Endodermal cell (in vitro differentiated cells): ENCODE data around the gene SSBP4. TPM values are rescaled to one million over a fixed set of nuclear protein-coding genes. Genes with fewer than 3 reads are reported as not detected.

Source experiments
- DNase-seq: peaks from one replicate; pipeline ENCODE4 v3.0.0-alpha.2; 2017
- H3K27ac ChIP-seq: 2 replicates; pipeline ENCODE4 v1.5.1; 2013; ENCODE audit warnings: mild to moderate bottlenecking, low read depth, low read length, moderate library complexity
- H3K27me3 ChIP-seq: 2 replicates; pipeline ENCODE4 v1.6.1; 2013; ENCODE audit warnings: mild to moderate bottlenecking, low read length, moderate library complexity; ENCODE audit not compliant: insufficient read depth, control insufficient read depth, poor library complexity, severe bottlenecking
- H3K36me3 ChIP-seq: 2 replicates; pipeline ENCODE4 v1.7.0; 2013; ENCODE audit warnings: mild to moderate bottlenecking, low read length, moderate library complexity; ENCODE audit not compliant: control insufficient read depth, insufficient read depth
- H3K4me1 ChIP-seq: one replicate; pipeline ENCODE4 v1.7.0; 2013; ENCODE audit warnings: low read length; ENCODE audit not compliant: control insufficient read depth, insufficient read depth
- H3K4me3 ChIP-seq: 2 replicates; pipeline ENCODE4 v1.5.1; 2013; ENCODE audit warnings: mild to moderate bottlenecking, low read length, moderate library complexity
- H3K9ac ChIP-seq: 2 replicates; pipeline ENCODE4 v1.6.1; 2013; ENCODE audit warnings: mild to moderate bottlenecking, low read length, moderate library complexity; ENCODE audit not compliant: poor library complexity, severe bottlenecking; ENCODE audit errors: extremely low read depth
- H3K9me3 ChIP-seq: 2 replicates; pipeline ENCODE4 v1.6.1; 2013; ENCODE audit warnings: mild to moderate bottlenecking, low read length, moderate library complexity; ENCODE audit not compliant: control insufficient read depth
- H3K27ac Mint-ChIP-seq: 2 replicates; pipeline ENCODE4 v1.8.0; 2020; ENCODE audit warnings: mixed read lengths
- H3K27me3 Mint-ChIP-seq: 2 replicates; pipeline ENCODE4 v1.8.0; 2021; ENCODE audit warnings: mild to moderate bottlenecking, mixed read lengths; ENCODE audit not compliant: insufficient read depth
- H3K36me3 Mint-ChIP-seq: 2 replicates; pipeline ENCODE4 v1.8.0; 2020; ENCODE audit warnings: low read depth, mixed read lengths
- H3K4me1 Mint-ChIP-seq: 2 replicates; pipeline ENCODE4 v1.8.0; 2020; ENCODE audit warnings: mixed read lengths
- H3K4me3 Mint-ChIP-seq: 2 replicates; pipeline ENCODE4 v1.8.0; 2020; ENCODE audit warnings: mild to moderate bottlenecking, moderate library complexity, mixed read lengths
- H3K9me3 Mint-ChIP-seq: 2 replicates; pipeline ENCODE4 v1.8.0; 2020; ENCODE audit warnings: mild to moderate bottlenecking, mixed read lengths
- CTCF ChIP-seq: fragments of 200-600 bp; sonication (generic); conservative IDR thresholded peaks from 2 replicates; pipeline ENCODE4 v1.5.0; 2021; ENCODE audit warnings: antibody characterized with exemption, mild to moderate bottlenecking
- WGBS, 2 experiments: methylation state at CpG; one replicate each; pipeline versions ENCODE4 v1.1.5 to v1.1.7; 2013; ENCODE audit warnings: missing lambda C conversion rate in 2 of 2, mixed read lengths in 1 of 2; ENCODE audit not compliant: insufficient coverage in 1 of 2, insufficient read length in 1 of 2; 5-methylcytosine and 5-hydroxymethylcytosine counted together
- total RNA-seq, 2 donors: library from RNA; stranded (reverse); fragmentation: NEBNext Ultra II Directional in 1 of 2; extraction: Animal tissue kit (Norgen Biotek cat#: 25700) in 1 of 2; gene quantifications; 2 replicates in 1 of 2; 3 replicates in 1 of 2; pipeline ENCODE4 v1.2.1, GENCODE V29; 2021

SSBP4 gene
- total RNA-seq, 2 donors from 2014 or later: 35.9 to 43.5 TPM

DNA sequence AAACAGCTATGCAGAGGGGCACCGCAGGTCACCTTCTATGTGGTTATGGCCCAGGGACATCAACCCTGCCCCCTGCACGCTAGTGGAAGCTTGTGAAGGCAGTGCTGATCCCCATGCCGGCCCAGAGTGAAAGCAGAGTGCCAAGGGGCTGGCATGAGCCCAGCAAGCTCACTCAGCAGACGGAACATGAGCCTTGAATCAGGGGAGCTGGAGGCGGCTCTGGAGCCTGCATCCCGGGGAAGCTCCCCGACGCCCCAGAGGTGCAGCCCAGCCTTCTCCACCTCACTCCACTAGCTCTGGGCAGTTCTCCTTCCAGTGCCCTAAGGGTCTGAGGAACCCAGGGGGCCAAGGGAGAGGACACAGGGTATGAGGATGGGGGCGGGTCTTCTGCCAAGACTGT, 37.8 kb downstream of the SSBP4 start:
- Mint-ChIP-seq H3K4me1 (no peaks in the 10 kb centered on the region), H3K27ac (no peak overlapping the region), H3K4me3 (no peak overlapping the region), H3K36me3 (peaks cover 42% of the 10 kb centered on the region), H3K27me3 (no peaks in the 10 kb centered on the region), H3K9me3 (no peaks in the 10 kb centered on the region)
- Histone ChIP-seq H3K9me3 (no peaks in the 10 kb centered on the region), H3K9ac (no peak overlapping the region), H3K4me3 (no peak overlapping the region), H3K36me3 (peaks cover 11% of the 10 kb centered on the region), H3K27ac (no peak overlapping the region), H3K27me3 (no peaks in the 10 kb centered on the region), H3K4me1 (no peaks in the 10 kb centered on the region)
- DNase-seq: no peak
- TF ChIP-seq CTCF: no peak
- WGBS, 2 experiments: 84 to 89% methylated on average over 3 to 9 of the region's 9 CpGs

GRCh38 chr19:18457483-18458331, 38.5 kb downstream of the SSBP4 start:
- Histone ChIP-seq H3K27me3 (no peaks in the 10 kb centered on the region), H3K4me1 (no peaks in the 10 kb centered on the region), H3K36me3 (peaks cover 11% of the 10 kb centered on the region), H3K27ac (no peak overlapping the region), H3K9ac (no peak overlapping the region), H3K9me3 (no peaks in the 10 kb centered on the region), H3K4me3 (no peak overlapping the region)
- H3K27ac Mint-ChIP-seq: no peak overlapping the region
- H3K9me3 Mint-ChIP-seq: no peaks in the 10 kb centered on the region
- no peak for DNase-seq
- H3K36me3 Mint-ChIP-seq: peaks cover 44% of the 10 kb centered on the region
- H3K4me3 Mint-ChIP-seq: no peak overlapping the region
- no peaks in the 10 kb centered on the region for H3K27me3 Mint-ChIP-seq
- TF ChIP-seq CTCF: no peak
- WGBS, 2 experiments: 86 to 94% methylated on average over 14 to 21 of the region's 21 CpGs
- H3K4me1 Mint-ChIP-seq: no peaks in the 10 kb centered on the region

DNA sequence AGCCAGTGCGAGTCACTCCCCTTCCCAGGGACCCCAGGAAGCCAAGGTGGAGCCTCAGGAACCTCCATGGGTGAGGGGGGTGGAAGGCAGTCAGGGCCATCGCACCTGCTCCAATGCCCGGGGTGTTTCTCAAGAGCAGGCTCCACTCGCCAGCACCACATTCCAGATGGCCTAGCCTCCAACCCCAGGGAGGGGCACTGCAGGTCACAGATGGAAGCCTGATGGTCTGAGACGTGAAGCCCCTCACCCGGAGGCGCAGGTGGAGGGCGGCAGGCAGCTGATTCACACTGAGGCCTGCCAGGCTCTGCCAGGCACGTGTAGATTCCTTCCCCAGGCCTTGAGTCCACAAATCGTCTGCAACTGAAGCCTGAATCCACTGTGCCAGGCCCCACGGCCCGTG, 41.7 kb downstream of the SSBP4 start:
- no peaks in the 10 kb centered on the region for H3K4me1 Mint-ChIP-seq
- H3K9me3 Mint-ChIP-seq: no peaks in the 10 kb centered on the region
- no peaks in the 10 kb centered on the region for H3K9me3 ChIP-seq
- no peak overlapping the region for H3K4me3 Mint-ChIP-seq
- no peak overlapping the region for H3K4me3 ChIP-seq
- H3K27ac ChIP-seq: no peak overlapping the region
- peaks cover 11% of the 10 kb centered on the region for H3K36me3 ChIP-seq
- H3K9ac ChIP-seq: no peak overlapping the region
- H3K27me3 Mint-ChIP-seq: no peaks in the 10 kb centered on the region
- no peaks in the 10 kb centered on the region for H3K4me1 ChIP-seq
- 94 to 97% methylated on average over 11 to 12 of the region's 12 CpGs for WGBS, 2 experiments
- H3K27ac Mint-ChIP-seq: no peak overlapping the region
- peaks cover 51% of the 10 kb centered on the region for H3K36me3 Mint-ChIP-seq
- no peak for TF ChIP-seq CTCF
- no peaks in the 10 kb centered on the region for H3K27me3 ChIP-seq
- no peak for DNase-seq
